Keratinocyte (primary cell): ENCODE measurements around the gene C11orf68. TPM values are rescaled to one million over a fixed set of nuclear protein-coding genes. Genes with fewer than 3 reads are reported as not detected.

Source experiments
- DNase-seq: peaks from one replicate; pipeline ENCODE4 v3.0.0-alpha.2; 2011; ENCODE audit warnings: low read depth, missing footprints, low spot score
- FAIRE-seq: peaks from 2 replicates; lab custom pipeline; 2011; peaks lifted over from hg19 to GRCh38; lab: Jason Lieb, UNC
- H2AFZ ChIP-seq: 2 replicates; pipeline ENCODE4 v1.6.0; 2012; ENCODE audit warnings: low read length, control low read depth, inconsistent platforms; ENCODE audit not compliant: control insufficient read depth
- H3K27ac ChIP-seq: 2 replicates; pipeline ENCODE4 v1.5.1; 2011; ENCODE audit warnings: low read length; ENCODE audit not compliant: control insufficient read depth, insufficient read depth
- H3K27me3 ChIP-seq: 3 replicates; pipeline ENCODE4 v1.6.0; 2011; ENCODE audit warnings: low read length; ENCODE audit not compliant: control insufficient read depth, insufficient read depth; ENCODE audit errors: extremely low read depth
- H3K36me3 ChIP-seq, 2 experiments: 2 replicates in 1 of 2; 3 replicates in 1 of 2; pipeline ENCODE4 v1.5.1; 2011; ENCODE audit warnings: low read length in 2 of 2, mild to moderate bottlenecking in 1 of 2; ENCODE audit not compliant: control insufficient read depth in 2 of 2, insufficient read depth in 2 of 2; ENCODE audit errors: extremely low read depth in 1 of 2
- H3K4me1 ChIP-seq: 3 replicates; pipeline ENCODE4 v1.5.1; 2011; ENCODE audit warnings: low read length; ENCODE audit not compliant: control insufficient read depth, insufficient read depth; ENCODE audit errors: extremely low read depth
- H3K4me2 ChIP-seq: 3 replicates; pipeline ENCODE4 v1.6.0; 2011; ENCODE audit warnings: low read depth, low read length; ENCODE audit not compliant: control insufficient read depth, insufficient read depth; ENCODE audit errors: extremely low read depth
- H3K4me3 ChIP-seq, 3 experiments: fragments of 200-600 bp in 1 of 3; sonication (generic) in 1 of 3; 2 replicates in 2 of 3; 3 replicates in 1 of 3; pipeline ENCODE4 v1.5.1; 2011 to 2016; ENCODE audit warnings: low read length in 3 of 3, mild to moderate bottlenecking in 3 of 3, control low read depth in 2 of 3, inconsistent platforms in 1 of 3, low read depth in 1 of 3, mixed read lengths in 1 of 3, mixed run types in 1 of 3, moderate library complexity in 1 of 3; ENCODE audit not compliant: control insufficient read depth in 2 of 3, insufficient read depth in 2 of 3; ENCODE audit errors: extremely low read depth in 1 of 3
- H3K79me2 ChIP-seq: 2 replicates; pipeline ENCODE4 v1.6.0; 2012; ENCODE audit warnings: low read length; ENCODE audit not compliant: control insufficient read depth, insufficient read depth
- H3K9ac ChIP-seq: 3 replicates; pipeline ENCODE4 v1.6.0; 2011; ENCODE audit warnings: low read length; ENCODE audit not compliant: control insufficient read depth, insufficient read depth; ENCODE audit errors: extremely low read depth
- H3K9me1 ChIP-seq: 3 replicates; pipeline ENCODE4 v1.6.0; 2011; ENCODE audit warnings: low read length; ENCODE audit not compliant: control insufficient read depth, insufficient read depth; ENCODE audit errors: extremely low read depth
- H3K9me3 ChIP-seq: 2 replicates; pipeline ENCODE4 v1.5.1; 2012; ENCODE audit warnings: low read depth, low read length; ENCODE audit not compliant: control insufficient read depth
- H4K20me1 ChIP-seq: 3 replicates; pipeline ENCODE4 v1.6.0; 2011; ENCODE audit warnings: low read length; ENCODE audit not compliant: control insufficient read depth, insufficient read depth; ENCODE audit errors: extremely low read depth
- CTCF ChIP-seq, 3 experiments: IDR thresholded peaks in 1 of 3; conservative IDR thresholded peaks in 1 of 3; optimal IDR thresholded peaks in 1 of 3; 2 replicates in 2 of 3; 3 replicates in 1 of 3; pipeline versions ENCODE3 to v1.5.1; 2011; ENCODE audit warnings: low read length in 3 of 3, mild to moderate bottlenecking in 3 of 3, moderate library complexity in 2 of 3, control low read depth in 1 of 3, inconsistent platforms in 1 of 3; ENCODE audit not compliant: insufficient read depth in 2 of 3; ENCODE audit errors: extremely low read depth in 1 of 3
- EZH2 ChIP-seq: IDR thresholded peaks from one replicate; pipeline ENCODE4 v1.6.1; 2012; ENCODE audit warnings: inconsistent platforms, mild to moderate bottlenecking, low read length, moderate library complexity
- dilution Hi-C: fragments of 300-500 bp; cut with MboI; formaldehyde crosslinking; loops from one replicate; pipeline ENCODE4 v1.7.0; 2020; ENCODE audit warnings: low sequenced_read_pairs; ENCODE audit not compliant: extremely low pct_ligation_motif_present
- polyA plus RNA-seq, 5 experiments: library from polyadenylated mRNA; depleted of rRNA in 3 of 5; stranded (reverse) in 3 of 5; stranded (forward) in 1 of 5; unstranded in 1 of 5; fragments of >200 nt; gene quantifications; 1 replicate in 1 of 5; 2 replicates in 3 of 5; 3 replicates in 1 of 5; pipeline versions ENCODE4 v1.2.1 to v1.2.3, GENCODE V29; 2011 to 2012; ENCODE audit warnings: missing spikeins in 2 of 5, low read depth in 1 of 5, low replicate concordance in 1 of 5

C11orf68 gene
- polyA plus RNA-seq, 1 donor (not counting 4 experiments of a cell fraction or from before 2014, with no cell fraction given), result 18.4 TPM

GRCh38 chr11:65965986-65966762 lies 47.3 kb upstream of the C11orf68 start:
- TF ChIP-seq EZH2 (no peak), CTCF (optimal IDR thresholded peaks at IDR 0.05 in 1 of 3, IDR thresholded peaks at IDR 0.05 in 1 of 3, conservative IDR thresholded peaks at IDR 0.05 in 1 of 3; ENCODE audit: extremely low read depth in 1 of 3, insufficient read depth in 2 of 3, low read length in 3 of 3) (peak in 1 of 3 experiments; percentile 6)
- FAIRE-seq (no peak), DNase-seq (no peak)
- Histone ChIP-seq H3K9me3 (no peaks in the 10 kb centered on the region), H3K27ac (no peak overlapping the region), H3K4me3 (no peak overlapping the region), H4K20me1 (no peaks in the 10 kb centered on the region), H3K9ac (no peak overlapping the region), H3K27me3 (no peaks in the 10 kb centered on the region), H3K4me2 (no peak overlapping the region), H3K36me3 (peaks cover 22 to 34% of the 10 kb centered on the region in 2 experiments), H3K79me2 (peaks cover 31% of the 10 kb centered on the region), H3K4me1 (peaks cover 8% of the 10 kb centered on the region), H2AFZ (no peak overlapping the region), H3K9me1 (no peaks in the 10 kb centered on the region)
- dilution Hi-C loops, result no loop called here

GRCh38 chr11:65964906-65965305 lies 46.0 kb upstream of the C11orf68 start:
- no peak overlapping the region for H2AFZ ChIP-seq
- no peak overlapping the region for H3K27ac ChIP-seq
- H3K9me3 ChIP-seq, result no peaks in the 10 kb centered on the region
- no peak overlapping the region for H3K9ac ChIP-seq
- H3K36me3 ChIP-seq, result peaks cover 21 to 30% of the 10 kb centered on the region in 2 experiments
- dilution Hi-C loops, result no loop called here
- no peak overlapping the region for H3K4me2 ChIP-seq
- peaks cover 8% of the 10 kb centered on the region for H3K4me1 ChIP-seq
- DNase-seq, result no peak
- no peaks in the 10 kb centered on the region for H3K27me3 ChIP-seq
- H3K4me3 ChIP-seq, result no peak overlapping the region
- TF ChIP-seq CTCF (optimal IDR thresholded peaks at IDR 0.05 in 1 of 3, IDR thresholded peaks at IDR 0.05 in 1 of 3, conservative IDR thresholded peaks at IDR 0.05 in 1 of 3; ENCODE audit: extremely low read depth in 1 of 3, insufficient read depth in 2 of 3, low read length in 3 of 3), result no peak
- TF ChIP-seq EZH2, result no peak
- peaks cover 31% of the 10 kb centered on the region for H3K79me2 ChIP-seq
- H3K9me1 ChIP-seq, result no peaks in the 10 kb centered on the region
- H4K20me1 ChIP-seq, result no peaks in the 10 kb centered on the region
- FAIRE-seq, result no peak
